ENCODE results near the gene CDH6.

GRCh38 chr5:31255041-31255440 is 61.6 kb downstream of the CDH6 start:
- TF ChIP-seq NFIC (IDR thresholded peaks at IDR 0.05; ENCODE audit: borderline replicate concordance) = no peak
- TF ChIP-seq EZH2phosphoT487 (IDR thresholded peaks at IDR 0.05; ENCODE audit: borderline replicate concordance, low read depth) = no peak
- no peak for TF ChIP-seq ELF1 (IDR thresholded peaks at IDR 0.05)
- TF ChIP-seq CTCF (IDR thresholded peaks at IDR 0.05) = no peak
- no peak for TF ChIP-seq MAX (IDR thresholded peaks at IDR 0.05; ENCODE audit: low read depth)
- no peak for TF ChIP-seq TAF1 (IDR thresholded peaks at IDR 0.05; ENCODE audit: borderline replicate concordance, low read depth, low read length)
- no peak for TF ChIP-seq JUND (IDR thresholded peaks at IDR 0.05)
- TF ChIP-seq NRF1 (IDR thresholded peaks at IDR 0.05; ENCODE audit: low read depth, low read length) = no peak
- no peak for TF ChIP-seq CHD2 (IDR thresholded peaks at IDR 0.05; ENCODE audit: low read length, partially characterized antibody)
- TF ChIP-seq RFX5 (IDR thresholded peaks at IDR 0.05; ENCODE audit: low read length) = no peak
- TF ChIP-seq FOXM1 (IDR thresholded peaks at IDR 0.05; ENCODE audit: low read depth) = no peak
- TF ChIP-seq IRF3 (IDR thresholded peaks at IDR 0.05; ENCODE audit: low read depth, low read length) = no peak
